Keratinocyte (primary cell): ENCODE results near the gene GRM7. TPM values are rescaled to one million over a fixed set of nuclear protein-coding genes. Genes with fewer than 3 reads are reported as not detected.

Source experiments
- DNase-seq: peaks from one replicate; pipeline ENCODE4 v3.0.0-alpha.2; 2011; ENCODE audit warnings: low read depth, missing footprints, low spot score
- FAIRE-seq: peaks from 2 replicates; lab custom pipeline; 2011; peaks lifted over from hg19 to GRCh38; lab: Jason Lieb, UNC
- H2AFZ ChIP-seq: 2 replicates; pipeline ENCODE4 v1.6.0; 2012; ENCODE audit warnings: low read length, control low read depth, inconsistent platforms; ENCODE audit not compliant: control insufficient read depth
- H3K27ac ChIP-seq: 2 replicates; pipeline ENCODE4 v1.5.1; 2011; ENCODE audit warnings: low read length; ENCODE audit not compliant: control insufficient read depth, insufficient read depth
- H3K27me3 ChIP-seq: 3 replicates; pipeline ENCODE4 v1.6.0; 2011; ENCODE audit warnings: low read length; ENCODE audit not compliant: control insufficient read depth, insufficient read depth; ENCODE audit errors: extremely low read depth
- H3K36me3 ChIP-seq, 2 experiments: 2 replicates in 1 of 2; 3 replicates in 1 of 2; pipeline ENCODE4 v1.5.1; 2011; ENCODE audit warnings: low read length in 2 of 2, mild to moderate bottlenecking in 1 of 2; ENCODE audit not compliant: control insufficient read depth in 2 of 2, insufficient read depth in 2 of 2; ENCODE audit errors: extremely low read depth in 1 of 2
- H3K4me1 ChIP-seq: 3 replicates; pipeline ENCODE4 v1.5.1; 2011; ENCODE audit warnings: low read length; ENCODE audit not compliant: control insufficient read depth, insufficient read depth; ENCODE audit errors: extremely low read depth
- H3K4me2 ChIP-seq: 3 replicates; pipeline ENCODE4 v1.6.0; 2011; ENCODE audit warnings: low read depth, low read length; ENCODE audit not compliant: control insufficient read depth, insufficient read depth; ENCODE audit errors: extremely low read depth
- H3K4me3 ChIP-seq, 3 experiments: fragments of 200-600 bp in 1 of 3; sonication (generic) in 1 of 3; 2 replicates in 2 of 3; 3 replicates in 1 of 3; pipeline ENCODE4 v1.5.1; 2011 to 2016; ENCODE audit warnings: low read length in 3 of 3, mild to moderate bottlenecking in 3 of 3, control low read depth in 2 of 3, inconsistent platforms in 1 of 3, low read depth in 1 of 3, mixed read lengths in 1 of 3, mixed run types in 1 of 3, moderate library complexity in 1 of 3; ENCODE audit not compliant: control insufficient read depth in 2 of 3, insufficient read depth in 2 of 3; ENCODE audit errors: extremely low read depth in 1 of 3
- H3K79me2 ChIP-seq: 2 replicates; pipeline ENCODE4 v1.6.0; 2012; ENCODE audit warnings: low read length; ENCODE audit not compliant: control insufficient read depth, insufficient read depth
- H3K9ac ChIP-seq: 3 replicates; pipeline ENCODE4 v1.6.0; 2011; ENCODE audit warnings: low read length; ENCODE audit not compliant: control insufficient read depth, insufficient read depth; ENCODE audit errors: extremely low read depth
- H3K9me1 ChIP-seq: 3 replicates; pipeline ENCODE4 v1.6.0; 2011; ENCODE audit warnings: low read length; ENCODE audit not compliant: control insufficient read depth, insufficient read depth; ENCODE audit errors: extremely low read depth
- H3K9me3 ChIP-seq: 2 replicates; pipeline ENCODE4 v1.5.1; 2012; ENCODE audit warnings: low read depth, low read length; ENCODE audit not compliant: control insufficient read depth
- H4K20me1 ChIP-seq: 3 replicates; pipeline ENCODE4 v1.6.0; 2011; ENCODE audit warnings: low read length; ENCODE audit not compliant: control insufficient read depth, insufficient read depth; ENCODE audit errors: extremely low read depth
- EZH2 ChIP-seq: IDR thresholded peaks from one replicate; pipeline ENCODE4 v1.6.1; 2012; ENCODE audit warnings: inconsistent platforms, mild to moderate bottlenecking, low read length, moderate library complexity
- dilution Hi-C: fragments of 300-500 bp; cut with MboI; formaldehyde crosslinking; loops from one replicate; pipeline ENCODE4 v1.7.0; 2020; ENCODE audit warnings: low sequenced_read_pairs; ENCODE audit not compliant: extremely low pct_ligation_motif_present
- polyA plus RNA-seq, 5 experiments: library from polyadenylated mRNA; depleted of rRNA in 3 of 5; stranded (reverse) in 3 of 5; stranded (forward) in 1 of 5; unstranded in 1 of 5; fragments of >200 nt; gene quantifications; 1 replicate in 1 of 5; 2 replicates in 3 of 5; 3 replicates in 1 of 5; pipeline versions ENCODE4 v1.2.1 to v1.2.3, GENCODE V29; 2011 to 2012; ENCODE audit warnings: missing spikeins in 2 of 5, low read depth in 1 of 5, low replicate concordance in 1 of 5
- TF ChIP-seq, protein P1 (sequence below), 3 experiments: IDR thresholded peaks in 1 of 3; conservative IDR thresholded peaks in 1 of 3; optimal IDR thresholded peaks in 1 of 3; 2 replicates in 2 of 3; 3 replicates in 1 of 3; pipeline versions ENCODE3 to v1.5.1; 2011; ENCODE audit warnings: low read length in 3 of 3, mild to moderate bottlenecking in 3 of 3, moderate library complexity in 2 of 3, control low read depth in 1 of 3, inconsistent platforms in 1 of 3; ENCODE audit not compliant: insufficient read depth in 2 of 3; ENCODE audit errors: extremely low read depth in 1 of 3

GRM7 gene
- polyA plus RNA-seq, 1 donor (not counting 4 experiments of a cell fraction or from before 2014, with no cell fraction given), result not detected

DNA sequence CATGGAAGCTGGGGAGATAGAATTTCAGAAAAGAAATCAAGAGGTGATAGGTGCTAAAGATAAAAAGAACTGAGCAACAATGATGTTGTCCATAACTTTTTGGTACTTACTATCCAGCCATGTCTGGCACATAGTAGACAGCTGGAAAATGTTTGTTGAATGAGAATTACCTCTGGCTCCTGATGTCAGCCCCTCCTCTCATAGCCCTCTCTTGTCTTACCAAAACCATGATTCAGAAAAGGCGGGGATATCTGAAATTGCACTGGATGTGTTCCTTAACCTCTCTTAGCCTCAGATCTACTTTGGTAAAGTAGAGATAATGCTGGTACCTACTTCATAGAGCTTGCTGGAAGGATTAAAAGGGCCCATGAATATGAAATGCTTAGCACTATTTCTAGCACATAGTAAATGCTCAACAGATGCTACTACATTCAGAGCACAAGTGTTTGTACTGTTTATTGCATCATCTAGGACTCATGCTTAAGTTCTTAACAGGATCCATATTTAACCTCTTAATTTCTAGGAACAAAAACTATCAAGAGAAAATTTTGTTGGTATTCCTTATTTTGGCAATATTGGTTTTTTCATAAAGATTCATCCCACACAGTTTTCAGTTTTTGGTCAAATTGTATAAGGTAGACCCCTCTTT, 859.9 kb downstream of the GRM7 start:
- Histone ChIP-seq H3K4me2 (no peak overlapping the region), H3K4me3 (no peak overlapping the region), H4K20me1 (no peaks in the 10 kb centered on the region), H3K27me3 (no peaks in the 10 kb centered on the region), H3K36me3 (no peaks in the 10 kb centered on the region), H3K9ac (no peak overlapping the region), H3K79me2 (no peaks in the 10 kb centered on the region), H3K4me1 (no peaks in the 10 kb centered on the region), H3K9me3 (no peaks in the 10 kb centered on the region), H3K27ac (no peak overlapping the region), H3K9me1 (no peaks in the 10 kb centered on the region), H2AFZ (no peak overlapping the region)
- TF ChIP-seq, protein P1, sequence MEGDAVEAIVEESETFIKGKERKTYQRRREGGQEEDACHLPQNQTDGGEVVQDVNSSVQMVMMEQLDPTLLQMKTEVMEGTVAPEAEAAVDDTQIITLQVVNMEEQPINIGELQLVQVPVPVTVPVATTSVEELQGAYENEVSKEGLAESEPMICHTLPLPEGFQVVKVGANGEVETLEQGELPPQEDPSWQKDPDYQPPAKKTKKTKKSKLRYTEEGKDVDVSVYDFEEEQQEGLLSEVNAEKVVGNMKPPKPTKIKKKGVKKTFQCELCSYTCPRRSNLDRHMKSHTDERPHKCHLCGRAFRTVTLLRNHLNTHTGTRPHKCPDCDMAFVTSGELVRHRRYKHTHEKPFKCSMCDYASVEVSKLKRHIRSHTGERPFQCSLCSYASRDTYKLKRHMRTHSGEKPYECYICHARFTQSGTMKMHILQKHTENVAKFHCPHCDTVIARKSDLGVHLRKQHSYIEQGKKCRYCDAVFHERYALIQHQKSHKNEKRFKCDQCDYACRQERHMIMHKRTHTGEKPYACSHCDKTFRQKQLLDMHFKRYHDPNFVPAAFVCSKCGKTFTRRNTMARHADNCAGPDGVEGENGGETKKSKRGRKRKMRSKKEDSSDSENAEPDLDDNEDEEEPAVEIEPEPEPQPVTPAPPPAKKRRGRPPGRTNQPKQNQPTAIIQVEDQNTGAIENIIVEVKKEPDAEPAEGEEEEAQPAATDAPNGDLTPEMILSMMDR (optimal IDR thresholded peaks at IDR 0.05 in 1 of 3, IDR thresholded peaks at IDR 0.05 in 1 of 3, conservative IDR thresholded peaks at IDR 0.05 in 1 of 3; ENCODE audit: extremely low read depth in 1 of 3, insufficient read depth in 2 of 3, low read length in 3 of 3), result no peak
- TF ChIP-seq EZH2, result no peak
- FAIRE-seq, result no peak
- no peak for DNase-seq
- dilution Hi-C loops, result no loop called here

DNA sequence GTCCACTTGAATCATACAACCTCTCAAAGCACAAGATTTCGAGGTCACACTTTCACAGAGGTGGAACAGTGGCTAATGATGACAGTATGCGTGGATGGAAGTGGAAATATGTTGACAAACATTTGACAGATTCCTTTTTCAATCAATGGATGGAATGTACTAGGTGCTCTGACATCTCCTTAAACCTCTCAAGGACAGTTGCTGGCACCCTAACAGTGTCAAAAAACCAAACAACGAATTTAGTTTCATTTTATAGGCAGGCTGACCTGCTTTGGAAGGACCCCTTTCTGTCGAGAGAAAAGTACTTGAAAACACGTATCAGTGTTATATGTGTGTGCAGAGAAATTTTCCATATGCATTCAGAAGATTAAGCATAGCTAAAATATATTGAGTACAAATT, 861.0 kb downstream of the GRM7 start:
- Histone ChIP-seq H3K27me3 (no peaks in the 10 kb centered on the region), H3K4me1 (no peaks in the 10 kb centered on the region), H2AFZ (no peak overlapping the region), H3K27ac (no peak overlapping the region), H3K4me3 (no peak overlapping the region), H3K36me3 (no peaks in the 10 kb centered on the region), H3K9me1 (no peaks in the 10 kb centered on the region), H3K9ac (no peak overlapping the region), H3K79me2 (no peaks in the 10 kb centered on the region), H4K20me1 (no peaks in the 10 kb centered on the region), H3K4me2 (no peak overlapping the region), H3K9me3 (no peaks in the 10 kb centered on the region)
- DNase-seq (no peak), FAIRE-seq (no peak)
- TF ChIP-seq, protein P1 (optimal IDR thresholded peaks at IDR 0.05 in 1 of 3, IDR thresholded peaks at IDR 0.05 in 1 of 3, conservative IDR thresholded peaks at IDR 0.05 in 1 of 3; ENCODE audit: extremely low read depth in 1 of 3, insufficient read depth in 2 of 3, low read length in 3 of 3), result no peak
- no peak for TF ChIP-seq EZH2
- dilution Hi-C loops, result no loop called here
